A549 (cell line): Measurements from ENCODE around the gene DCLK1. TPM values are rescaled to one million over a fixed set of nuclear protein-coding genes. Genes with fewer than 3 reads are reported as not detected.

ENCODE experiments used
- ATAC-seq, 2 experiments: fragments of 200-7000 bp in 1 of 2; fragments of >200 bp in 1 of 2; cut with Nextera tagmentation in 1 of 2; cut with Tn5 transposase in 1 of 2; 3 replicates each; pipeline versions ENCODE4 v1.8.0 to v1.9.1; 2018 to 2020; ENCODE audit warnings: mild to moderate bottlenecking in 1 of 2, moderate library complexity in 1 of 2
- CTCF ChIA-PET: fragments of 300-600 bp; sonication (Branson Sonifier 250); formaldehyde crosslinking; extraction: SDS; loops from one replicate; lab custom pipeline; 2021; ENCODE audit warnings: antibody characterized with exemption, inconsistent platforms; lab: Yijun Ruan, JAX
- POLR2A ChIA-PET: fragments of 350-600 bp; formaldehyde crosslinking; extraction: SDS; loops from one replicate; lab custom pipeline; 2021; ENCODE audit warnings: antibody characterized with exemption, inconsistent platforms; lab: Yijun Ruan, JAX
- DNase-seq, 2 experiments: peaks; one replicate each; pipeline versions ENCODE4 v3.0.0 to v3.0.0-alpha.2; 2011 to 2016; ENCODE audit warnings: low read depth in 1 of 2, low spot score in 1 of 2
- FAIRE-seq: peaks from 2 replicates; lab custom pipeline; 2011; peaks lifted over from hg19 to GRCh38; lab: Jason Lieb, UNC
- H3K27ac ChIP-seq, 2 experiments: fragments of >200 bp; sonication (Bioruptor Twin); formaldehyde crosslinking; 3 replicates each; pipeline ENCODE4 v1.5.1; 2016 to 2017
- H3K4me1 ChIP-seq: fragments of >200 bp; sonication (Bioruptor Twin); formaldehyde crosslinking; 3 replicates; pipeline ENCODE4 v1.6.1; 2016
- H3K4me2 ChIP-seq: fragments of >200 bp; sonication (Bioruptor Twin); formaldehyde crosslinking; 3 replicates; pipeline ENCODE4 v1.6.1; 2016
- H3K4me3 ChIP-seq: fragments of >200 bp; sonication (Bioruptor Twin); formaldehyde crosslinking; 3 replicates; pipeline ENCODE4 v1.5.1; 2016
- H3K9me3 ChIP-seq: fragments of >200 bp; sonication (Bioruptor Twin); formaldehyde crosslinking; 3 replicates; pipeline ENCODE4 v1.6.1; 2016
- CBX2 ChIP-seq: fragments of 200-600 bp; sonication (generic); IDR thresholded peaks from 2 replicates; pipeline ENCODE4 v1.6.1; 2016; ENCODE audit warnings: low read depth, mild to moderate bottlenecking, borderline replicate concordance
- CBX8 ChIP-seq: fragments of 200-600 bp; sonication (generic); IDR thresholded peaks from 2 replicates; pipeline ENCODE4 v1.6.1; 2016
- EHF ChIP-seq: fragments of 250-450 bp; sonication (Bioruptor Pico); IDR thresholded peaks from 2 replicates; pipeline ENCODE4 v1.5.0; 2020; ENCODE audit warnings: mild to moderate bottlenecking
- EHMT2 ChIP-seq: fragments of 200-600 bp; sonication (generic); IDR thresholded peaks from 2 replicates; pipeline ENCODE4 v1.6.1; 2016; ENCODE audit warnings: antibody characterized with exemption, low read depth, mild to moderate bottlenecking, moderate library complexity
- EP300 ChIP-seq, 2 experiments: fragments of >200 bp; sonication (Bioruptor Twin); formaldehyde crosslinking; IDR thresholded peaks; 2 replicates in 1 of 2; 3 replicates in 1 of 2; pipeline ENCODE4 v1.6.1; 2016 to 2017
- ESRRA ChIP-seq: fragments of 150-350 bp; IDR thresholded peaks from 2 replicates; pipeline ENCODE4 v1.6.1; 2014; ENCODE audit warnings: mild to moderate bottlenecking, low read length, borderline replicate concordance
- FOSB ChIP-seq: fragments of 250-450 bp; sonication (Bioruptor Pico); IDR thresholded peaks from 2 replicates; pipeline ENCODE4 v1.5.0; 2020; ENCODE audit warnings: mild to moderate bottlenecking, moderate library complexity
- FOSL2 ChIP-seq, 2 experiments: fragments of 450-650 bp in 1 of 2; fragments of >200 bp in 1 of 2; sonication (Bioruptor Twin) in 1 of 2; formaldehyde crosslinking; IDR thresholded peaks; 2 replicates each; pipeline versions ENCODE4 v1.5.0 to v1.6.1; 2016 to 2020; ENCODE audit warnings: mild to moderate bottlenecking in 1 of 2, moderate library complexity in 1 of 2
- GATA3 ChIP-seq: IDR thresholded peaks from 2 replicates; pipeline ENCODE4 v1.6.1; 2012; ENCODE audit warnings: borderline replicate concordance
- HEYL ChIP-seq: fragments of 250-450 bp; sonication (Bioruptor Pico); IDR thresholded peaks from 2 replicates; pipeline ENCODE4 v1.8.0; 2021; ENCODE audit warnings: mild to moderate bottlenecking, moderate library complexity
- KDM1A ChIP-seq: fragments of 200-600 bp; sonication (generic); IDR thresholded peaks from 2 replicates; pipeline ENCODE4 v1.6.1; 2016; ENCODE audit warnings: low read depth, mild to moderate bottlenecking
- POLR2A ChIP-seq: IDR thresholded peaks from 2 replicates; pipeline ENCODE4 v1.6.1; 2012; ENCODE audit warnings: mild to moderate bottlenecking, low read length
- POLR2AphosphoS2 ChIP-seq: conservative IDR thresholded peaks from 2 replicates; pipeline ENCODE4 v1.6.1; 2012; ENCODE audit warnings: low read length, improper control_type of control experiment, inconsistent platforms
- RCOR1 ChIP-seq: fragments of 150-350 bp; IDR thresholded peaks from 2 replicates; pipeline ENCODE4 v1.6.1; 2014; ENCODE audit warnings: antibody characterized with exemption, low read length, low read depth
- RNF2 ChIP-seq: fragments of 200-600 bp; sonication (generic); IDR thresholded peaks from 2 replicates; pipeline ENCODE4 v1.6.1; 2016; ENCODE audit warnings: low read depth, mild to moderate bottlenecking, antibody characterized with exemption, moderate library complexity, borderline replicate concordance
- TP53 ChIP-seq: fragments of 250-450 bp; sonication (Bioruptor Pico); IDR thresholded peaks from 2 replicates; pipeline ENCODE4 v1.5.0; 2021; ENCODE audit warnings: mild to moderate bottlenecking, moderate library complexity
- ZFP36 ChIP-seq: fragments of 450-650 bp; IDR thresholded peaks from 2 replicates; pipeline ENCODE4 v1.6.1; 2014; ENCODE audit warnings: borderline replicate concordance; ENCODE audit not compliant: partially characterized antibody
- WGBS: methylation state at CpG from one replicate; pipeline ENCODE4 v1.1.6; 2017; ENCODE audit errors: missing lambda C conversion rate; 5-methylcytosine and 5-hydroxymethylcytosine counted together
- polyA plus RNA-seq, 4 experiments: library from polyadenylated mRNA; depleted of rRNA in 3 of 4; stranded (reverse); fragments of >200 nt; fragmentation: RNase III in 1 of 4; extraction: RNeasy Plus Mini Kit Qiagen cat#74134 plus additional on column Dnase treatment in 1 of 4; gene quantifications; 2 replicates in 3 of 4; 3 replicates in 1 of 4; pipeline ENCODE4 v1.2.3, GENCODE V29; 2011 to 2017
- TF ChIP-seq, protein P1 (sequence below): fragments of 250-450 bp; sonication (Bioruptor Pico); IDR thresholded peaks from 2 replicates; pipeline ENCODE4 v1.5.0; 2020; ENCODE audit warnings: low read depth, mild to moderate bottlenecking, moderate library complexity
- TF ChIP-seq, protein P2 (sequence below): fragments of >200 bp; sonication (Bioruptor Twin); formaldehyde crosslinking; IDR thresholded peaks from 3 replicates; pipeline ENCODE4 v1.6.1; 2016
- TF ChIP-seq, protein P3 (sequence below): fragments of 150-350 bp; IDR thresholded peaks from 2 replicates; pipeline ENCODE4 v1.6.1; 2014; ENCODE audit warnings: low read depth, mild to moderate bottlenecking, low read length
- TF ChIP-seq, protein P4 (sequence below): IDR thresholded peaks from 2 replicates; pipeline ENCODE4 v1.6.1; 2012; ENCODE audit warnings: low read depth, borderline replicate concordance

The DCLK1 gene
- polyA plus RNA-seq, 2 of the 4 experiments (the other 2 are of a cell fraction), result 0.13 to 0.21 TPM

DNA sequence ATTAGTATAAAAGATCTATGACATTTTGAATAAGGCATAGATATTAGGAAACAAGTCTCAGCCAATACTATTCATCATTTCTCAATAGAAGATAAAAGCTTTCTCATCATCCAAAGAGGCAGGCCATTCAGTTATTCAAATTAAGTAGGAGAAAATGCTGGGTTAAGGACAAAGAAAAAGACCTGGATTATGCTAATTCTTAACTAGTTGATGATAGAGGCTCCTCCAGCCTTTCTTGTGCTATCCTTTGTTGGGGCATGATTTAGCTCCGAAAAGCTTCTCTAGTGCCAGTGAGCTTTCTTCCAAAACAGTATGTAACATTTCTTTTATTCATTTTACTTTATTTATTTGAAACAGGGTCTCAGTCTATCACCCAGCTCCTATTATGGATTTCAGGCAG is 223.0 kb downstream of the DCLK1 start:
- no peak for DNase-seq
- Histone ChIP-seq H3K9me3 (no peaks in the 10 kb centered on the region), H3K4me1 (no peaks in the 10 kb centered on the region), H3K4me3 (no peak overlapping the region), H3K4me2 (no peak overlapping the region), H3K27ac (no peak overlapping the region)
- 92% methylated on average over 1 of the region's 1 CpG for WGBS
- no peak for ATAC-seq
- no peak for FAIRE-seq
- POLR2A ChIA-PET, result no interaction called here
- no peak for TF ChIP-seq FOSB (CRISPR knock-in tag)
- no peak for TF ChIP-seq RCOR1
- TF ChIP-seq GATA3, result no peak
- TF ChIP-seq RNF2, result no peak
- TF ChIP-seq EP300 (IDR thresholded peaks at IDR 0.05), result no peak
- no peak for TF ChIP-seq POLR2A
- TF ChIP-seq, protein P1, sequence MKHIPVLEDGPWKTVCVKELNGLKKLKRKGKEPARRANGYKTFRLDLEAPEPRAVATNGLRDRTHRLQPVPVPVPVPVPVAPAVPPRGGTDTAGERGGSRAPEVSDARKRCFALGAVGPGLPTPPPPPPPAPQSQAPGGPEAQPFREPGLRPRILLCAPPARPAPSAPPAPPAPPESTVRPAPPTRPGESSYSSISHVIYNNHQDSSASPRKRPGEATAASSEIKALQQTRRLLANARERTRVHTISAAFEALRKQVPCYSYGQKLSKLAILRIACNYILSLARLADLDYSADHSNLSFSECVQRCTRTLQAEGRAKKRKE (CRISPR knock-in tag), result no peak
- no peak for TF ChIP-seq TP53
- TF ChIP-seq CBX2, result no peak
- TF ChIP-seq, protein P2, sequence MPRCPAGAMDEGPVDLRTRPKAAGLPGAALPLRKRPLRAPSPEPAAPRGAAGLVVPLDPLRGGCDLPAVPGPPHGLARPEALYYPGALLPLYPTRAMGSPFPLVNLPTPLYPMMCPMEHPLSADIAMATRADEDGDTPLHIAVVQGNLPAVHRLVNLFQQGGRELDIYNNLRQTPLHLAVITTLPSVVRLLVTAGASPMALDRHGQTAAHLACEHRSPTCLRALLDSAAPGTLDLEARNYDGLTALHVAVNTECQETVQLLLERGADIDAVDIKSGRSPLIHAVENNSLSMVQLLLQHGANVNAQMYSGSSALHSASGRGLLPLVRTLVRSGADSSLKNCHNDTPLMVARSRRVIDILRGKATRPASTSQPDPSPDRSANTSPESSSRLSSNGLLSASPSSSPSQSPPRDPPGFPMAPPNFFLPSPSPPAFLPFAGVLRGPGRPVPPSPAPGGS, result no peak
- TF ChIP-seq HEYL (CRISPR knock-in tag), result no peak
- no peak for TF ChIP-seq POLR2AphosphoS2
- TF ChIP-seq, protein P3, sequence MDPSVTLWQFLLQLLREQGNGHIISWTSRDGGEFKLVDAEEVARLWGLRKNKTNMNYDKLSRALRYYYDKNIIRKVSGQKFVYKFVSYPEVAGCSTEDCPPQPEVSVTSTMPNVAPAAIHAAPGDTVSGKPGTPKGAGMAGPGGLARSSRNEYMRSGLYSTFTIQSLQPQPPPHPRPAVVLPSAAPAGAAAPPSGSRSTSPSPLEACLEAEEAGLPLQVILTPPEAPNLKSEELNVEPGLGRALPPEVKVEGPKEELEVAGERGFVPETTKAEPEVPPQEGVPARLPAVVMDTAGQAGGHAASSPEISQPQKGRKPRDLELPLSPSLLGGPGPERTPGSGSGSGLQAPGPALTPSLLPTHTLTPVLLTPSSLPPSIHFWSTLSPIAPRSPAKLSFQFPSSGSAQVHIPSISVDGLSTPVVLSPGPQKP, result no peak
- TF ChIP-seq EHF, result no peak
- CTCF ChIA-PET, result interaction anchor here (0.6 to 1.0 kb wide), 2 partner anchors 90 to 105 kb away, joined by 3 to 4 read pairs; no protein-coding TSS in a partner anchor

DNA sequence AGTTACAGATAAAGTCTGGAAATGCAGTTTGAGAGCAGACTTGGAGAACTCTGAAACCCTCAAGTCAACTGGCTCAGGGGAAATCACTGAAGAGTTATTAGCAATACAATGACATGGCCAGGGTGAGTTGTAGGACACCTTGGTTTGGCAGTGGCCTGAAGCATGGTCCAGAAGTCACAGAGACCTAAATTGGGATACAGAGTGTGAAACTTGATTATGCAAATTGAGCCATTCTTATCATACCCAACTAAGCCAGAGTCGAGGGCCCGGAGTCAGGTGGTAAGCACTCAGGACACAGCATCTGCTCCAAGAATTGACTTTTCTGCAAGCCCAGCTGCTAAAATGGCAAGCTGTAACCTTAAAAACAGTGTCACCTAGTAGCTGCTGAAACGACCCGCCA is 224.5 kb downstream of the DCLK1 start:
- 68% methylated on average over 4 of the region's 4 CpGs for WGBS
- CTCF ChIA-PET, result interaction anchor here (1.1 kb wide), 1 partner anchor 11 kb away, joined by 3 read pairs; no protein-coding TSS in a partner anchor
- no peak for FAIRE-seq

DNA sequence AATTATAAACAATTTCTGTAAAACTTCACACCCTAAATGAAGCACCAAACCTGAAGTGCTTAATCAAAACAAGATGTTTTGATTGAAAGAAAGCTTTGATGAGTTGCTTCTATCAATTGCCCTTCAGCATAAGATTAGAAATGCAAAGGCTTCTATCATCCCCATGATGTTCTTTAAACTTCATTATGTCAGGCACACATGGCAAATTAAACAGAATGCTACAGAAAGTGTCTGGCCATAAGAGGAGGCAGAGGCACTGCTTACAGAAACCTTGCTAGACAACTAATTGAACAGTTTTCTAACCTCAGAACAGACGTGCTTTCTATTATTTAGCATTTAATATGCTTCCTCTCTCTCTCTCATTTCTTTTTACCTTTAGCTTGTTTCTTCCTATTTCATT is 228.1 kb downstream of the DCLK1 start:
- ATAC-seq (no peak), FAIRE-seq (no peak), DNase-seq (no peak)
- POLR2A ChIA-PET, result no interaction called here
- H3K27ac ChIP-seq, result no peak overlapping the region
- CTCF ChIA-PET, result interaction anchor here (0.5 kb wide), 1 partner anchor 85 kb away, joined by 3 read pairs; no protein-coding TSS in a partner anchor
- H3K9me3 ChIP-seq, result no peaks in the 10 kb centered on the region
- TF ChIP-seq ZFP36, result no peak
- TF ChIP-seq EHMT2, result no peak
- no peak for TF ChIP-seq ESRRA
- TF ChIP-seq RCOR1, result no peak
- TF ChIP-seq KDM1A, result no peak
- TF ChIP-seq, protein P1 (CRISPR knock-in tag), result no peak
- no peak for TF ChIP-seq FOSL2 (IDR thresholded peaks at IDR 0.05)
- TF ChIP-seq FOSL2 (CRISPR knock-in tag; IDR thresholded peaks at IDR 0.05), result no peak
- TF ChIP-seq, protein P2, result no peak
- TF ChIP-seq CBX8, result no peak
- TF ChIP-seq, protein P4, sequence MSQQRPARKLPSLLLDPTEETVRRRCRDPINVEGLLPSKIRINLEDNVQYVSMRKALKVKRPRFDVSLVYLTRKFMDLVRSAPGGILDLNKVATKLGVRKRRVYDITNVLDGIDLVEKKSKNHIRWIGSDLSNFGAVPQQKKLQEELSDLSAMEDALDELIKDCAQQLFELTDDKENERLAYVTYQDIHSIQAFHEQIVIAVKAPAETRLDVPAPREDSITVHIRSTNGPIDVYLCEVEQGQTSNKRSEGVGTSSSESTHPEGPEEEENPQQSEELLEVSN, result no peak
- no peak overlapping the region for H3K4me3 ChIP-seq
- H3K4me2 ChIP-seq, result no peak overlapping the region
- H3K4me1 ChIP-seq, result no peaks in the 10 kb centered on the region
- WGBS, result 32% methylated on average over 1 of the region's 1 CpG

More for the DNA sequence above, 224.5 kb downstream of the DCLK1 start:
- TF ChIP-seq, protein P3, result no peak
- Histone ChIP-seq H3K27ac (no peak overlapping the region), H3K4me3 (no peak overlapping the region), H3K4me2 (no peak overlapping the region), H3K4me1 (no peaks in the 10 kb centered on the region), H3K9me3 (no peaks in the 10 kb centered on the region)
- DNase-seq (no peak), ATAC-seq (no peak)
- POLR2A ChIA-PET, result no interaction called here
